ENCODE measurements around the gene CLEC3B.

DNA sequence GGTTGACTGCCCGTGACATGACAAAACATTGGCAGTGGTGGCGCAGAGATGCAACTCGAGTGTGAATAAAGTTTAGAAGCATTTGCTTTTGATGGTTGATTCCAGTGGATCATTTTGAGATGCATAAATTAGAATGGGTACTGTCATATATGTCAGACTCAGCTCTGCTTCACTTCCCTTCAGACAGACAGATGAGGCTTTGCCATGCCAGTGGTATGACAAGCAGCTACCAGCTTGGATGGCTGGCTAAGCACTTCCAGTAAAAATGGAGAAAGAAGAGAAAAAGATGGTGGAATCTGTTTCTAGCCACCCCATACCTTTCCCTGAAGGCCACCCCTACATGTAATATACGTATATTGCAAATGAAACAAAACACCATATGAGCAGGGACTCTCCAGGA is 13.5 kb upstream of the CLEC3B start:
- TF ChIP-seq, protein P1, sequence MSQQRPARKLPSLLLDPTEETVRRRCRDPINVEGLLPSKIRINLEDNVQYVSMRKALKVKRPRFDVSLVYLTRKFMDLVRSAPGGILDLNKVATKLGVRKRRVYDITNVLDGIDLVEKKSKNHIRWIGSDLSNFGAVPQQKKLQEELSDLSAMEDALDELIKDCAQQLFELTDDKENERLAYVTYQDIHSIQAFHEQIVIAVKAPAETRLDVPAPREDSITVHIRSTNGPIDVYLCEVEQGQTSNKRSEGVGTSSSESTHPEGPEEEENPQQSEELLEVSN (IDR thresholded peaks at IDR 0.05; ENCODE audit: borderline replicate concordance, low read depth) = no peak
- TF ChIP-seq, protein P2, sequence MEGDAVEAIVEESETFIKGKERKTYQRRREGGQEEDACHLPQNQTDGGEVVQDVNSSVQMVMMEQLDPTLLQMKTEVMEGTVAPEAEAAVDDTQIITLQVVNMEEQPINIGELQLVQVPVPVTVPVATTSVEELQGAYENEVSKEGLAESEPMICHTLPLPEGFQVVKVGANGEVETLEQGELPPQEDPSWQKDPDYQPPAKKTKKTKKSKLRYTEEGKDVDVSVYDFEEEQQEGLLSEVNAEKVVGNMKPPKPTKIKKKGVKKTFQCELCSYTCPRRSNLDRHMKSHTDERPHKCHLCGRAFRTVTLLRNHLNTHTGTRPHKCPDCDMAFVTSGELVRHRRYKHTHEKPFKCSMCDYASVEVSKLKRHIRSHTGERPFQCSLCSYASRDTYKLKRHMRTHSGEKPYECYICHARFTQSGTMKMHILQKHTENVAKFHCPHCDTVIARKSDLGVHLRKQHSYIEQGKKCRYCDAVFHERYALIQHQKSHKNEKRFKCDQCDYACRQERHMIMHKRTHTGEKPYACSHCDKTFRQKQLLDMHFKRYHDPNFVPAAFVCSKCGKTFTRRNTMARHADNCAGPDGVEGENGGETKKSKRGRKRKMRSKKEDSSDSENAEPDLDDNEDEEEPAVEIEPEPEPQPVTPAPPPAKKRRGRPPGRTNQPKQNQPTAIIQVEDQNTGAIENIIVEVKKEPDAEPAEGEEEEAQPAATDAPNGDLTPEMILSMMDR (IDR thresholded peaks at IDR 0.05) = no peak
